ENCODE data around the gene ARHGEF26.
A peak's percentile ranks its signal among the peaks of the same experiment; 100 is the strongest.

Gene ARHGEF26

GRCh38 chr3:154252759-154253638 is 131.8 kb downstream of the ARHGEF26 start:
- peak; percentile 65 for DNase-seq (ENCODE audit: low spot score)

DNA sequence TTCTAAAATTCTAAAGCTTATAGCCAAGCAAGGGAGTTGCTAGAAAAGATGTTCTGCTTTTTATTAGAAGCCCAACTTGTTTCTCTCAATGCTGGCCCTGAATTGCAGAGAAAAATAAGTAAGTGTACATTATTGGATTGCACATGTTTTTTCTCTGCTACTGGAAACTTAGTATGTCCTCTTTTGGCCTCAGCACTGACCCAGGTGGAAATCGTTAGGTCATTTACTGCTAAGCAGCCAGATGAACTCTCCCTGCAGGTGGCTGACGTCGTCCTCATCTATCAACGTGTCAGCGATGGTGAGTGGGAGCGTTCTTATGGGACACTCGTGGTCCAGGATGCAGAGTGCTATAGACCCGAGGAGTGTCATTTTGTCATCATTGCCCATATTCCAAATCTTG is 133.3 kb downstream of the ARHGEF26 start:
- DNase-seq (ENCODE audit: low spot score): no peak

GRCh38 chr3:154273381-154273780 is 152.2 kb downstream of the ARHGEF26 start:
- DNase-seq (ENCODE audit: low spot score): no peak

GRCh38 chr3:154274348-154274747 is 153.2 kb downstream of the ARHGEF26 start:
- no peak for DNase-seq (ENCODE audit: low spot score)

DNA sequence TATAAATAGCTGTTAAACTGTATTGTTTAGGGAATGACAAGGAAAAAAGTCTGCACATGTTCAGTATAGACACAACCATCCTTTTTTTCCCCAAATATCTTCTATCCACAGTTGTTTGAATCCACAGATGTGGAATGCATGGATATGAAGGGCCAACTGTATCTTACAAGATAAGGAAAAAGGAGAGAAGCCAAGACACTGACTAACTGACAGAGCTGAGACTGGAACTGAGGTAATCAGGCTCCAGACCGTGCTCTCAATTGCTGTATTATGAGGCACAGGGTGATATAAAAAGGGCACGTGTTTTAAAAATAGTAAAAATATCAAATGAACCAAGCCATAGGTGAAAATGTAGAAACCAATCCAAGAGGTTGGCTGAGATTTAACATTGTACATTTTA is 154.1 kb downstream of the ARHGEF26 start:
- no peak for DNase-seq (ENCODE audit: low spot score)

- DNase-seq (ENCODE audit: low spot score): no peak
These were observed 154.8 kb downstream of the ARHGEF26 start for GRCh38 chr3:154275965-154276364.

DNA sequence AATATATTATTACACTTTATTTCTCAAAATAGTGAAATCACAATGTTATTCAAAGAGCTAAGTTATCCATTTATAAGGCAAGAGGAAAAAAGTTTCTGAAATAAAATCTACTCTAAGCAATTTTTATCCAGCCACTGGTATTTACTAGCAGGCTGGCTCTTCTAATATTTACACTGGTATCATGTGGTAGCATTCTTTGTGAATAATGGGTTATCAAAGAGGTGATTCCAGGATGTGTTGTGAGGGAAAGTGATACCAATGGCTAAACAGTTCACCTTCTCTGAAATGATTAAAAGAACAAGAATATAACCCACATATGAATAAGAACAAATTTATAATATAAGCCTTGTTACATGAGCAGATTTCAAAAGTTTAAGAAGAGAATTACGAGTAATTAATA is 159.0 kb downstream of the ARHGEF26 start:
- no peak for DNase-seq (ENCODE audit: low spot score)

DNA sequence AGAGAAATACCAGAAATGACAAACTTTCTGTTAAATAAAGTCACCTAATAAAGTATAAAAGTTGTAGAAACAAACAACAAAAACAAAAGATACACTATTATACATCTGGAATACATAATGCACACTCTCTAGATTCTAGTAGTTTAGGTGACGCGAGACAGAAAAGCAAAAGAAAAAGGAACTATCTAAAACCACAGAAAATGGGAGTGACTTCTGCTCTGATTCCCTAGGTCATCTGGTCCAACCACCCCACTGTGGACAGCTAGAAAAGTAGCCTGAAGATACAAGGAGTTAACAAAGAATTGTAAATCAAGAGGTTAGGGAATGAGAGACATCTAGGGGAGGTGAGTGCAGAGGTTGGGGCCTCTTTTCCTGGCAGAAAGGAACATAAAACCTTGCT is 164.0 kb downstream of the ARHGEF26 start:
- no peak for DNase-seq (ENCODE audit: low spot score)

DNA sequence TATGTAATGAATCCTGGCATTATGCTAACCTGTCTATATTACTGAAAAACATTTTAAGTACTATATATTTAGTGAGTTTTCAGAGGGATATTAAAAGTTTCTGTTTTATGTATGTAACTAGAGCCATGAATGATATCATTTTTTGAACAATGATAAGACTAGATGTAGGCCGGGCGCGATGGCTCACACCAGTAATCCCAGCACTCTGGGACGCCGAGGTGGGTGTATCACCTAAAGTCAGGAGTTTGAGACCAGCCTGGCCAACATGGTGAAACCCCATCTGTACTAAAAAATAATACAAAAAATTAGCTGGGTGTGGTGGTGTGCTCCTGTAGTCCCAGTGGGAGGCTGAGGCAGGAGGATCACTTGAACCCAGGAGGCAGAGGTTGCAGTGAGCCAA is 169.0 kb downstream of the ARHGEF26 start:
- DNase-seq (ENCODE audit: low spot score): no peak

GRCh38 chr3:154294016-154294415 is 172.8 kb downstream of the ARHGEF26 start:
- no peak for DNase-seq (ENCODE audit: low spot score)

GRCh38 chr3:154301561-154301960 is 180.4 kb downstream of the ARHGEF26 start:
- DNase-seq (ENCODE audit: low spot score): no peak

DNA sequence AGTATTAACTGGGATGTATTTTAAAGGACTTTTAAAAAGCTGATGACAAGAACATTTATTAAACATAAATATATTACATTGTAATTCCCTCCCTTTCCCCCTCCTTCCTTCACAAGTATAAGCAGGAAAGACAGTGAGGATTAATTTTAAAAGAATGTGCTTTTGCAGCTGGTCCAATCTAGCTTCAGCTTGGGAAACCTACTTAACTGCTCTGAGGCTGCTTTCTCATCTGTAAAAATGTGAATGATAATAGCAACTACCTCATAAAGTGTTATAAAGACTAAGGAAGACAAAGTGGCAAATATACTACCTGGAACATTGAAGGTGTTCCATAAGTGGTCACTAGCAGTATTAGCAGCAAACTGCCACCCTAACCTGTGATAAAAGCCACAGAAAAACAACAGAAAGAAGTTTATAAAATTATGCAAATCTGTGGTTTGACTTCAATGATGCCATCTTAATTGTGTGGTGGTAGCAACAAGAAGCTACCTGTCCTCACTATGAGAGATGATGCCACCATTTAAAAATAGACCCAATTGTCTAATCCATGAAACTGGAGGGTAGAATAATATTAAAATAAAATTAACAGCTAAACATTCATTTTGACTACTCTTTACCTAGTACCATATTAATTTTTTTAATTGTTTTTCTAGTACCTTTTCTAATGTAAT is 183.1 kb downstream of the ARHGEF26 start:
- DNase-seq (ENCODE audit: low spot score): no peak

DNA sequence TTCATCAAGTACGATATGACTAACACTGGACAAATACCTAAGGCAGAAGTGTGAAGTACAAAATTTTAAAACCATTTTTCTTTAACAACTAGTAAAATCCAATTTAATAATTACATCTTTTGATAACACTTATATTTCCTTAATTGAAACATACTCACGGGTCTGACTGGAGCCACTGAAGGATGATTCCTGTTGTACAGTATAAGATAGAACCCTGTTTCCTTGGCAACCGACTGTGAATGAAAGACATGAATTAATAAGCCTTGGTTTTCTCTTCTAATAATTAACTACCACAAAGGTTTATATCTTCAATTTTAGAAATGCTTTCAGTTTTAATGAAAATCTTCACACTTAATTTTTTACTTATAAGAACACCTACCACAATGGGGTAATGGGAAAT is 183.7 kb downstream of the ARHGEF26 start:
- no peak for DNase-seq (ENCODE audit: low spot score)

DNA sequence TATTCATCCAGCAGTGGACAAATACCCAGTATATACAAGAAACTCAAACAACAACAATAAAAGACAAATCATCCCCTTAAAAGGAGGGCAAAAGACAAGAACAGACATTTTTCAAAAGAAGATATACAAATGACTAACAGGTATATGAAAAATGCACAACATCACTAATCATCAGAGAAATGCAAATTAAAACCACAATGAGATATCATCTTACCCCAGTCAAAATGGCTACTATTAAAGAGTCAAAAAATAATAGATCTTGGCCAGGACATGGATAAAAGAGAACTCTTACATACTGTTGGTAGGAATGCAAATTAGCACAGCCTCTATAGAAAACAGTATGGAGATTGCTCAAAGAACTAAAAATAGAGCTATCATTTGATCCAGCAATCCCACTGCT is 186.2 kb downstream of the ARHGEF26 start:
- DNase-seq (ENCODE audit: low spot score): no peak
